GM06990 (cell line): ENCODE results near the gene PGAP3.
A peak's percentile ranks its signal among the peaks of the same experiment; 100 is the strongest.

Experiments used
- DNase-seq: peaks from one replicate; pipeline ENCODE4 v3.0.0-alpha.2; 2011; ENCODE audit not compliant: insufficient read length; ENCODE audit errors: extremely low read depth
- H3K27me3 ChIP-seq: replicated peaks from 2 replicates; pipeline ENCODE4 v1.6.0; 2011; ENCODE audit warnings: low read length; ENCODE audit not compliant: control insufficient read depth, insufficient read depth
- H3K36me3 ChIP-seq: 2 replicates; pipeline ENCODE4 v1.5.1; 2011; ENCODE audit warnings: low read length; ENCODE audit not compliant: control insufficient read depth, insufficient read depth
- H3K4me3 ChIP-seq: replicated peaks from 2 replicates; pipeline ENCODE4 v1.5.1; 2011; ENCODE audit warnings: low read depth, mild to moderate bottlenecking, control low read depth, low read length
- CTCF ChIP-seq: IDR thresholded peaks from 2 replicates; pipeline ENCODE4 v1.5.1; 2011; ENCODE audit warnings: low read length, control low read depth, mild to moderate bottlenecking, inconsistent platforms; ENCODE audit not compliant: insufficient read depth, poor library complexity, severe bottlenecking

The PGAP3 gene

GRCh38 chr17:39638317-39638716 is 49.5 kb downstream of the PGAP3 start:
- H3K36me3 ChIP-seq, result peaks cover 2% of the 10 kb centered on the region; the same call in 1 of the 2 replicates
- H3K4me3 ChIP-seq, result peak overlapping the region; percentile 79
- no peaks in the 10 kb centered on the region for H3K27me3 ChIP-seq
- DNase-seq, result no peak
- no peak for TF ChIP-seq CTCF

GRCh38 chr17:39636927-39637736 is 50.7 kb downstream of the PGAP3 start, which contains the start of gene STARD3:
Gene STARD3, plus strand, starts transcription at chr17:39637144. Its CDS starts 16,388 bp downstream, at chr17:39653532.
- TF ChIP-seq CTCF, result no peak
- H3K36me3 ChIP-seq, result no peaks in the 10 kb centered on the region
- peak; percentile 93 for DNase-seq
- peak within 1 kb of the TSS; percentile 79 for H3K4me3 ChIP-seq
- H3K27me3 ChIP-seq, result no peaks in the 10 kb centered on the region

- DNase-seq, result no peak
- H3K4me3 ChIP-seq, result peak overlapping the region; percentile 79
- no peaks in the 10 kb centered on the region for H3K27me3 ChIP-seq
- no peaks in the 10 kb centered on the region for H3K36me3 ChIP-seq
- TF ChIP-seq CTCF, result no peak
These were observed 51.3 kb downstream of the PGAP3 start for GRCh38 chr17:39636587-39636926.

- Histone ChIP-seq H3K4me3 (no peak overlapping the region), H3K27me3 (no peaks in the 10 kb centered on the region), H3K36me3 (no peaks in the 10 kb centered on the region)
- no peak for DNase-seq
- no peak for TF ChIP-seq CTCF
These were observed 52.2 kb downstream of the PGAP3 start for GRCh38 chr17:39635614-39636176.

- TF ChIP-seq CTCF, result peak; percentile 76
- Histone ChIP-seq H3K27me3 (no peaks in the 10 kb centered on the region), H3K4me3 (no peak overlapping the region), H3K36me3 (no peaks in the 10 kb centered on the region)
- DNase-seq, result no peak
These were observed 53.4 kb downstream of the PGAP3 start for GRCh38 chr17:39634384-39634871.
